ENCODE data around the gene CLPTM1L.
A peak's percentile ranks its signal among the peaks of the same experiment; 100 is the strongest.
"Not testable (repeated sequence)": the region's sequence is repeated elsewhere in the genome, so short reads cannot be mapped to it uniquely, and the experiment has no call there.

The CLPTM1L gene

GRCh38 chr5:1360367-1360766 lies 15.5 kb upstream of the CLPTM1L start:
- not testable (repeated sequence) for DNase-seq (ENCODE audit: low read depth)

- no peak for DNase-seq (ENCODE audit: low read depth)
Measured at GRCh38 chr5:1359713-1360112, 14.8 kb upstream of the CLPTM1L start.

- DNase-seq (ENCODE audit: low read depth), result no peak
Measured at GRCh38 chr5:1359031-1359645, 14.2 kb upstream of the CLPTM1L start.

- no peak for DNase-seq (ENCODE audit: low read depth)
Measured at GRCh38 chr5:1358726-1359025, 13.8 kb upstream of the CLPTM1L start.

GRCh38 chr5:1357946-1358725 lies 13.2 kb upstream of the CLPTM1L start:
- DNase-seq (ENCODE audit: low read depth), result no peak

- no peak for DNase-seq (ENCODE audit: low read depth)
Measured at GRCh38 chr5:1356873-1357787, 12.2 kb upstream of the CLPTM1L start.

GRCh38 chr5:1354576-1354975 lies 9.7 kb upstream of the CLPTM1L start:
- no peak for DNase-seq (ENCODE audit: low read depth)

GRCh38 chr5:1352231-1353219 lies 7.6 kb upstream of the CLPTM1L start:
- DNase-seq (ENCODE audit: low read depth), result no peak

GRCh38 chr5:1351156-1351555 lies 6.3 kb upstream of the CLPTM1L start:
- DNase-seq (ENCODE audit: low read depth), result no peak

GRCh38 chr5:1349246-1349645 lies 4.3 kb upstream of the CLPTM1L start:
- no peak for DNase-seq (ENCODE audit: low read depth)

- no peak for DNase-seq (ENCODE audit: low read depth)
Measured at GRCh38 chr5:1348986-1349245, 4.0 kb upstream of the CLPTM1L start.

- no peak for DNase-seq (ENCODE audit: low read depth)
Measured at GRCh38 chr5:1347571-1347970, 2.7 kb upstream of the CLPTM1L start.

- DNase-seq (ENCODE audit: low read depth), result no peak
Measured at GRCh38 chr5:1346627-1347440, 1.9 kb upstream of the CLPTM1L start.

- DNase-seq (ENCODE audit: low read depth), result no peak
Measured at GRCh38 chr5:1345876-1346626, 1.2 kb upstream of the CLPTM1L start.

- peak; percentile 38 for DNase-seq (ENCODE audit: low read depth)
Measured at GRCh38 chr5:1343931-1344901, 683 bp downstream of the CLPTM1L start.

GRCh38 chr5:1343315-1343751 lies 1.6 kb downstream of the CLPTM1L start:
- DNase-seq (ENCODE audit: low read depth), result peak; percentile 7

- DNase-seq (ENCODE audit: low read depth), result not testable (repeated sequence)
Measured at GRCh38 chr5:1342711-1343110, 2.2 kb downstream of the CLPTM1L start.

GRCh38 chr5:1342268-1342667 lies 2.6 kb downstream of the CLPTM1L start:
- no peak for DNase-seq (ENCODE audit: low read depth)

- no peak for DNase-seq (ENCODE audit: low read depth)
Measured at GRCh38 chr5:1341863-1342262, 3.0 kb downstream of the CLPTM1L start.

Measured in EH (cell line).